Measurements from ENCODE around the gene SLC17A1. TPM values are rescaled to one million over a fixed set of nuclear protein-coding genes. Genes with fewer than 3 reads are reported as not detected.

The SLC17A1 gene
- total and polyA plus RNA-seq, 2 donors (not counting 3 experiments of a cell fraction or from before 2014, with no cell fraction given), result not detected

- TF ChIP-seq CTCF (IDR thresholded peaks at IDR 0.05; ENCODE audit: extremely low read depth in 1 of 2, insufficient read depth in 1 of 2, low read depth in 1 of 2, low read length in 2 of 2) (no peak), POLR2A (IDR thresholded peaks at IDR 0.05; ENCODE audit: low read depth, low read length) (no peak), MYC (IDR thresholded peaks at IDR 0.05; ENCODE audit: low read depth, low read length) (no peak), GATA2 (IDR thresholded peaks at IDR 0.05; ENCODE audit: insufficient read depth, insufficient read length, low read depth, low read length) (no peak), JUN (IDR thresholded peaks at IDR 0.05; ENCODE audit: borderline replicate concordance, insufficient read depth, insufficient read length, low read depth) (no peak), EZH2 (IDR thresholded peaks at IDR 0.05; ENCODE audit: borderline replicate concordance, low read depth, low read length, severe bottlenecking) (no peak), FOS (IDR thresholded peaks at IDR 0.05; ENCODE audit: borderline replicate concordance, insufficient read depth, low read length) (no peak)
- H3K9ac ChIP-seq (replicated peaks; ENCODE audit: extremely low read depth, insufficient read depth, low read length), result no peak overlapping the region
- no peaks in the 10 kb centered on the region for H4K20me1 ChIP-seq (replicated peaks; ENCODE audit: control insufficient read depth, extremely low read depth, insufficient read depth, low read length)
- H2AFZ ChIP-seq (ENCODE audit: low read depth, low read length), result no peak overlapping the region
- no peak overlapping the region for H3K27ac ChIP-seq (ENCODE audit: insufficient read depth, low read depth, low read length)
- FAIRE-seq (no peak), DNase-seq (ENCODE audit: low read depth, low spot score) (no peak)
- dilution Hi-C loops (cut with MboI; ENCODE audit: extremely low pct_ligation_motif_present, low sequenced_read_pairs) (no loop called here), intact Hi-C loops (cut with micrococcal nuclease) (no loop called here)
- H3K9me1 ChIP-seq (replicated peaks; ENCODE audit: control insufficient read depth, extremely low read depth, insufficient read depth, low read length), result no peaks in the 10 kb centered on the region
- POLR2A ChIA-PET, result no interaction called here
- no peak overlapping the region for H3K4me2 ChIP-seq (ENCODE audit: insufficient read depth, low read length)
- H3K36me3 ChIP-seq (ENCODE audit: control insufficient read depth in 2 of 2, extremely low read depth in 1 of 2, insufficient read depth in 2 of 2, low read length in 2 of 2), result no peaks in the 10 kb centered on the region
- no peaks in the 10 kb centered on the region for H3K4me1 ChIP-seq (ENCODE audit: control insufficient read depth, extremely low read depth, insufficient read depth, low read length)
- H3K4me3 ChIP-seq (replicated peaks in 1 of 3; ENCODE audit: insufficient read depth in 1 of 3, low read depth in 1 of 3, low read length in 3 of 3), result no peak overlapping the region
- CTCF ChIA-PET, result no interaction called here
- H3K27me3 ChIP-seq (ENCODE audit: control insufficient read depth in 2 of 2, insufficient read depth in 2 of 2, low read length in 2 of 2), result peaks cover 2 to 7% of the 10 kb centered on the region in 2 experiments
- H3K79me2 ChIP-seq (ENCODE audit: control insufficient read depth, insufficient read depth, low read length), result no peaks in the 10 kb centered on the region
- no peaks in the 10 kb centered on the region for H3K9me3 ChIP-seq (replicated peaks; ENCODE audit: control insufficient read depth, insufficient read depth, low read length)
- BruUV-seq (replicated peaks), result no TSS peak
Measured at GRCh38 chr6:25868436-25869183, 36.8 kb upstream of the SLC17A1 start.

Measured in endothelial cell of umbilical vein (primary cell).